HepG2 (cell line): ENCODE results near the gene TNXB. TPM values are rescaled to one million over a fixed set of nuclear protein-coding genes. Genes with fewer than 3 reads are reported as not detected.
A peak's percentile ranks its signal among the peaks of the same experiment; 100 is the strongest.

Source experiments
- ATAC-seq: fragments of 200-7000 bp; cut with Tn5 transposase; 3 replicates; pipeline ENCODE4 v1.9.1; 2020; ENCODE audit warnings: mild to moderate bottlenecking, moderate library complexity
- BruUV-seq: library from RNA; stranded (reverse); fragments of 400-500 nt; replicated peaks from 2 replicates; lab custom pipeline; 2021; lab: Mats Ljungman, UMichigan
- CTCF ChIA-PET: fragments of 300-600 bp; formaldehyde crosslinking; extraction: SDS; loops from one replicate; lab custom pipeline; 2021; ENCODE audit warnings: low total read pairs, inconsistent platforms, low intra/inter-chr PET ratio; lab: Yijun Ruan, JAX
- POLR2A ChIA-PET: fragments of 350-600 bp; sonication (Branson Sonifier 250); formaldehyde crosslinking; loops from one replicate; lab custom pipeline; 2020; ENCODE audit warnings: antibody characterized with exemption, inconsistent platforms; lab: Yijun Ruan, JAX
- DNase-seq: peaks from one replicate; pipeline ENCODE4 v3.0.0-alpha.2; 2015; ENCODE audit warnings: low spot score
- FAIRE-seq: peaks from 3 replicates; lab custom pipeline; 2011; peaks lifted over from hg19 to GRCh38; lab: Jason Lieb, UNC
- H2AFZ ChIP-seq: one replicate; pipeline ENCODE4 v1.6.1; 2011; ENCODE audit warnings: low read length, inconsistent platforms
- H3K27ac ChIP-seq: fragments of 300-600 bp; 3 replicates; pipeline ENCODE4 v1.8.0; 2011; ENCODE audit warnings: mixed run types, mild to moderate bottlenecking, mixed read lengths, low read length, inconsistent platforms; ENCODE audit not compliant: insufficient read depth; ENCODE audit errors: extremely low read length
- H3K27me3 ChIP-seq, 2 experiments: fragments of 200-600 bp in 1 of 2; 2 replicates in 1 of 2; 3 replicates in 1 of 2; pipeline versions ENCODE4 v1.6.0 to v1.8.0; 2011; ENCODE audit warnings: low read length in 2 of 2, mild to moderate bottlenecking in 2 of 2, moderate library complexity in 2 of 2, inconsistent platforms in 1 of 2; ENCODE audit not compliant: insufficient read depth in 2 of 2, control insufficient read depth in 1 of 2
- H3K36me3 ChIP-seq, 2 experiments: fragments of 200-600 bp in 1 of 2; replicated peaks in 1 of 2; 2 replicates in 1 of 2; 3 replicates in 1 of 2; pipeline versions ENCODE4 v1.5.1 to v1.8.0; 2011; ENCODE audit warnings: low read length in 2 of 2, inconsistent platforms in 1 of 2; ENCODE audit not compliant: insufficient read depth in 2 of 2, control insufficient read depth in 1 of 2
- H3K4me1 ChIP-seq: 2 replicates; pipeline ENCODE4 v1.5.1; 2012; ENCODE audit warnings: low read length, inconsistent platforms; ENCODE audit not compliant: insufficient read depth
- H3K4me2 ChIP-seq: 2 replicates; pipeline ENCODE4 v1.6.0; 2011; ENCODE audit warnings: low read depth, low read length, inconsistent platforms
- H3K4me3 ChIP-seq, 3 experiments: fragments of 200-600 bp in 1 of 3; sonication (generic), shearing (Covaris generic) in 1 of 3; replicated peaks in 1 of 3; 2 replicates each; pipeline ENCODE4 v1.5.1; 2011 to 2016; ENCODE audit warnings: low read length in 3 of 3, inconsistent platforms in 2 of 3, low read depth in 2 of 3, mild to moderate bottlenecking in 2 of 3, control low read depth in 1 of 3, mixed read lengths in 1 of 3; ENCODE audit not compliant: insufficient read depth in 1 of 3
- H3K79me2 ChIP-seq: one replicate; pipeline ENCODE4 v1.6.1; 2011; ENCODE audit warnings: low read length, inconsistent platforms; ENCODE audit not compliant: insufficient read depth
- H3K9ac ChIP-seq: 2 replicates; pipeline ENCODE4 v1.6.0; 2011; ENCODE audit warnings: mild to moderate bottlenecking, low read depth, low read length, inconsistent platforms; ENCODE audit not compliant: insufficient read depth
- H3K9me3 ChIP-seq: 2 replicates; pipeline ENCODE4 v1.5.1; 2012; ENCODE audit warnings: mild to moderate bottlenecking, low read length
- H4K20me1 ChIP-seq: 2 replicates; pipeline ENCODE4 v1.6.0; 2011; ENCODE audit warnings: inconsistent platforms, mild to moderate bottlenecking, low read length, moderate library complexity; ENCODE audit not compliant: insufficient read depth
- ATF1 ChIP-seq: IDR thresholded peaks from 2 replicates; pipeline ENCODE4 v1.6.1; 2016; ENCODE audit warnings: mild to moderate bottlenecking, control low read depth
- ATF7 ChIP-seq, 2 experiments: fragments of 450-650 bp in 1 of 2; sonication (generic) in 1 of 2; formaldehyde crosslinking in 1 of 2; IDR thresholded peaks; 2 replicates each; pipeline versions ENCODE4 v1.4.0 to v1.6.1; 2016 to 2020; ENCODE audit warnings: antibody characterized with exemption in 1 of 2, mild to moderate bottlenecking in 1 of 2, missing genetic modification reagents in 1 of 2
- CEBPB ChIP-seq: IDR thresholded peaks from 2 replicates; pipeline ENCODE4 v1.6.1; 2011; ENCODE audit warnings: low read depth, low read length, improper control_type of control experiment, borderline replicate concordance
- CEBPG ChIP-seq: IDR thresholded peaks from 2 replicates; pipeline ENCODE4 v1.6.1; 2016
- EP300 ChIP-seq, 3 experiments: sonication (generic) in 1 of 3; formaldehyde crosslinking in 1 of 3; IDR thresholded peaks; 2 replicates each; pipeline versions ENCODE4 v1.5.1 to v1.6.1; 2011 to 2020; ENCODE audit warnings: low read depth in 2 of 3, low read length in 2 of 3, borderline replicate concordance in 1 of 3, improper control_type of control experiment in 1 of 3, mild to moderate bottlenecking in 1 of 3, missing genetic modification reagents in 1 of 3, moderate library complexity in 1 of 3
- JUN ChIP-seq: sonication (generic); formaldehyde crosslinking; IDR thresholded peaks from 2 replicates; pipeline ENCODE4 v1.4.0; 2020; ENCODE audit warnings: mild to moderate bottlenecking, missing genetic modification reagents
- KAT7 ChIP-seq: IDR thresholded peaks from 2 replicates; pipeline ENCODE4 v1.6.1; 2018; ENCODE audit warnings: borderline replicate concordance, missing compliant biosample characterization
- MED1 ChIP-seq: sonication (generic); formaldehyde crosslinking; IDR thresholded peaks from 2 replicates; pipeline ENCODE4 v1.4.0; 2020; ENCODE audit warnings: missing genetic modification reagents
- NKX3-1 ChIP-seq: sonication (generic); formaldehyde crosslinking; IDR thresholded peaks from 2 replicates; pipeline ENCODE4 v1.5.0; 2020; ENCODE audit warnings: missing genetic modification reagents
- RELA ChIP-seq: sonication (generic); formaldehyde crosslinking; IDR thresholded peaks from 2 replicates; pipeline ENCODE4 v1.4.0; 2020; ENCODE audit warnings: missing genetic modification reagents
- TBX3 ChIP-seq: fragments of 450-650 bp; IDR thresholded peaks from 2 replicates; pipeline ENCODE4 v1.6.1; 2017; ENCODE audit warnings: antibody characterized with exemption, mild to moderate bottlenecking, inconsistent platforms, borderline replicate concordance
- TSC22D2 ChIP-seq: sonication (generic); formaldehyde crosslinking; IDR thresholded peaks from 2 replicates; pipeline ENCODE4 v1.5.1; 2020; ENCODE audit warnings: missing genetic modification reagents, mild to moderate bottlenecking, borderline replicate concordance
- ZBTB20 ChIP-seq: sonication (generic); formaldehyde crosslinking; IDR thresholded peaks from 2 replicates; pipeline ENCODE4 v1.8.1; 2023; ENCODE audit warnings: missing genetic modification reagents, low read depth, mild to moderate bottlenecking, borderline replicate concordance
- ZNF274 ChIP-seq: sonication (generic); formaldehyde crosslinking; IDR thresholded peaks from 2 replicates; pipeline ENCODE4 v1.5.1; 2020; ENCODE audit warnings: mild to moderate bottlenecking, missing genetic modification reagents
- ZNF552 ChIP-seq: sonication (generic); formaldehyde crosslinking; IDR thresholded peaks from 2 replicates; pipeline ENCODE4 v1.9.0; 2022; ENCODE audit warnings: missing genetic modification reagents, mild to moderate bottlenecking, borderline replicate concordance
- WGBS: methylation state at CpG from one replicate; pipeline ENCODE4 v1.1.6; 2017; ENCODE audit warnings: low lambda C conversion rate; 5-methylcytosine and 5-hydroxymethylcytosine counted together
- in situ Hi-C: cut with HindIII; loops from 2 replicates; pipeline ENCODE4 v1.10.0; 2017; ENCODE audit warnings: low pct_unique_long_range_greater_than_20kb; ENCODE audit not compliant: extremely low pct_ligation_motif_present
- intact Hi-C: fragments of 100-400 bp; cut with micrococcal nuclease; formaldehyde crosslinking; loops from one replicate; pipeline ENCODE4 v1.10.0; 2022; ENCODE audit not compliant: unreplicated experiment
- polyA plus RNA-seq, 8 experiments: library from polyadenylated mRNA; depleted of rRNA in 3 of 8; stranded (reverse) in 7 of 8; unstranded in 1 of 8; fragments of >200 nt; fragmentation: Illumina TruSeq in 4 of 8; extraction: Trizol in 4 of 8; gene quantifications; 2 replicates each; pipeline versions ENCODE4 v1.2.1 to v1.2.3, GENCODE V29; 2011 to 2016; ENCODE audit warnings: low read depth in 4 of 8, missing spikeins in 1 of 8, mixed read lengths in 1 of 8; ENCODE audit not compliant: insufficient read depth in 1 of 8
- total RNA-seq, 5 experiments: library from RNA; depleted of rRNA; stranded (reverse); fragments of >200 nt; fragmentation: Illumina TruSeq; extraction: Trizol; gene quantifications; 2 replicates each; pipeline ENCODE4 v1.2.3, GENCODE V29; 2016; ENCODE audit warnings: low read depth in 1 of 5
- TF ChIP-seq, protein P1 (sequence below): sonication (generic); formaldehyde crosslinking; IDR thresholded peaks from 2 replicates; pipeline ENCODE4 v1.5.0; 2020; ENCODE audit warnings: missing genetic modification reagents
- TF ChIP-seq, protein P2 (sequence below): sonication (generic); formaldehyde crosslinking; IDR thresholded peaks from 2 replicates; pipeline ENCODE4 v1.9.0; 2021; ENCODE audit warnings: missing genetic modification reagents, borderline replicate concordance
- TF ChIP-seq, protein P3 (sequence below): IDR thresholded peaks from 2 replicates; pipeline ENCODE4 v1.6.1; 2012; ENCODE audit warnings: low read length, improper control_type of control experiment
- TF ChIP-seq, protein P4 (sequence below), 2 experiments: fragments of 450-650 bp in 1 of 2; sonication (generic) in 1 of 2; formaldehyde crosslinking; IDR thresholded peaks; 2 replicates each; pipeline versions ENCODE4 v1.5.0 to v1.8.0; 2020 to 2022; ENCODE audit warnings: mild to moderate bottlenecking in 1 of 2, missing genetic modification reagents in 1 of 2

Gene TNXB
- total and polyA plus RNA-seq, 2 of the 13 experiments (the other 11 are each of a cell fraction or from before 2014, with no cell fraction given), result 1.6 to 2.7 TPM

DNA sequence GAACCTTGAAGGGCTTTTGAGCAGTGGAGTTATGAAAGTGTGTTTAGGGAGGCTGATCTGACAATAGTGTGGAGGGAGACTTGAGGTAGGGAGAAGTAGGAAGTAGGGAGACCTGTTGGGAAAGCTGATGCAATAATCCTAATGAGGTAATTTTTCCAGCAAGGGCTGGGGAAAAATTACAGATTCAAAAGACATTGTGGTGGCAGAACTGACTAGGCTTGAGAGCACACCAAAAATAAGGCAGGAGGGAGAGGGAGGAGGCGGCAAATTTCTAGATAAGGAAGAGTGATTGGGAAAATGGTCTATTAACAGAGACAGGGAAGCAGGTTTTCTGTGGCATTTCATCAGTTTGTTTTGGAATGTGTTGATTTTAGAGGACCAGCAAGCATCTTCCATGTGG lies 37.1 kb upstream of the TNXB start:
- intact Hi-C loops (no loop called here), in situ Hi-C loops (no loop called here)
- ChIA-PET CTCF (no interaction called here), POLR2A (interaction anchor here (1.2 to 1.4 kb wide), 2 partner anchors 18 to 30 kb away, joined by 3 to 4 read pairs; partner anchors contain the start of gene ATF6B)
- Histone ChIP-seq H3K9me3 (no peaks in the 10 kb centered on the region), H3K79me2 (no peaks in the 10 kb centered on the region), H3K4me2 (no peak overlapping the region), H3K36me3 (no peaks in the 10 kb centered on the region), H3K4me3 (no peak overlapping the region), H3K27ac (no peak overlapping the region), H4K20me1 (no peaks in the 10 kb centered on the region), H3K9ac (no peak overlapping the region), H2AFZ (peak overlapping the region; percentile 29), H3K4me1 (peaks cover 20% of the 10 kb centered on the region), H3K27me3 (peaks cover 0 to 5% of the 10 kb centered on the region in 2 experiments; a peak in 1 of 5 replicates)
- DNase-seq (no peak), FAIRE-seq (no peak), ATAC-seq (no peak)
- BruUV-seq, result no TSS peak
- WGBS, result 70% methylated on average over 1 of the region's 1 CpG
- TF ChIP-seq, protein P1, sequence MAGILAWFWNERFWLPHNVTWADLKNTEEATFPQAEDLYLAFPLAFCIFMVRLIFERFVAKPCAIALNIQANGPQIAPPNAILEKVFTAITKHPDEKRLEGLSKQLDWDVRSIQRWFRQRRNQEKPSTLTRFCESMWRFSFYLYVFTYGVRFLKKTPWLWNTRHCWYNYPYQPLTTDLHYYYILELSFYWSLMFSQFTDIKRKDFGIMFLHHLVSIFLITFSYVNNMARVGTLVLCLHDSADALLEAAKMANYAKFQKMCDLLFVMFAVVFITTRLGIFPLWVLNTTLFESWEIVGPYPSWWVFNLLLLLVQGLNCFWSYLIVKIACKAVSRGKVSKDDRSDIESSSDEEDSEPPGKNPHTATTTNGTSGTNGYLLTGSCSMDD (CRISPR knock-in tag), result no peak
- TF ChIP-seq TBX3, result no peak
- TF ChIP-seq, protein P2, sequence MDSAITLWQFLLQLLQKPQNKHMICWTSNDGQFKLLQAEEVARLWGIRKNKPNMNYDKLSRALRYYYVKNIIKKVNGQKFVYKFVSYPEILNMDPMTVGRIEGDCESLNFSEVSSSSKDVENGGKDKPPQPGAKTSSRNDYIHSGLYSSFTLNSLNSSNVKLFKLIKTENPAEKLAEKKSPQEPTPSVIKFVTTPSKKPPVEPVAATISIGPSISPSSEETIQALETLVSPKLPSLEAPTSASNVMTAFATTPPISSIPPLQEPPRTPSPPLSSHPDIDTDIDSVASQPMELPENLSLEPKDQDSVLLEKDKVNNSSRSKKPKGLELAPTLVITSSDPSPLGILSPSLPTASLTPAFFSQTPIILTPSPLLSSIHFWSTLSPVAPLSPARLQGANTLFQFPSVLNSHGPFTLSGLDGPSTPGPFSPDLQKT, result no peak
- TF ChIP-seq KAT7 (CRISPR knock-in tag), result no peak
- no peak for TF ChIP-seq ZNF552
- no peak for TF ChIP-seq ATF1 (CRISPR knock-in tag)
- TF ChIP-seq NKX3-1 (CRISPR knock-in tag), result no peak
- no peak for TF ChIP-seq MED1 (CRISPR knock-in tag)
- no peak for TF ChIP-seq EP300 (IDR thresholded peaks at IDR 0.05; ENCODE audit: low read depth in 2 of 2, low read length in 2 of 2)
- no peak for TF ChIP-seq EP300 (CRISPR knock-in tag; IDR thresholded peaks at IDR 0.05; ENCODE audit: borderline replicate concordance)
- TF ChIP-seq RELA (CRISPR knock-in tag), result no peak
- TF ChIP-seq CEBPG, result peak; percentile 52; the same call in 1 of the 2 replicates
- TF ChIP-seq, protein P3, sequence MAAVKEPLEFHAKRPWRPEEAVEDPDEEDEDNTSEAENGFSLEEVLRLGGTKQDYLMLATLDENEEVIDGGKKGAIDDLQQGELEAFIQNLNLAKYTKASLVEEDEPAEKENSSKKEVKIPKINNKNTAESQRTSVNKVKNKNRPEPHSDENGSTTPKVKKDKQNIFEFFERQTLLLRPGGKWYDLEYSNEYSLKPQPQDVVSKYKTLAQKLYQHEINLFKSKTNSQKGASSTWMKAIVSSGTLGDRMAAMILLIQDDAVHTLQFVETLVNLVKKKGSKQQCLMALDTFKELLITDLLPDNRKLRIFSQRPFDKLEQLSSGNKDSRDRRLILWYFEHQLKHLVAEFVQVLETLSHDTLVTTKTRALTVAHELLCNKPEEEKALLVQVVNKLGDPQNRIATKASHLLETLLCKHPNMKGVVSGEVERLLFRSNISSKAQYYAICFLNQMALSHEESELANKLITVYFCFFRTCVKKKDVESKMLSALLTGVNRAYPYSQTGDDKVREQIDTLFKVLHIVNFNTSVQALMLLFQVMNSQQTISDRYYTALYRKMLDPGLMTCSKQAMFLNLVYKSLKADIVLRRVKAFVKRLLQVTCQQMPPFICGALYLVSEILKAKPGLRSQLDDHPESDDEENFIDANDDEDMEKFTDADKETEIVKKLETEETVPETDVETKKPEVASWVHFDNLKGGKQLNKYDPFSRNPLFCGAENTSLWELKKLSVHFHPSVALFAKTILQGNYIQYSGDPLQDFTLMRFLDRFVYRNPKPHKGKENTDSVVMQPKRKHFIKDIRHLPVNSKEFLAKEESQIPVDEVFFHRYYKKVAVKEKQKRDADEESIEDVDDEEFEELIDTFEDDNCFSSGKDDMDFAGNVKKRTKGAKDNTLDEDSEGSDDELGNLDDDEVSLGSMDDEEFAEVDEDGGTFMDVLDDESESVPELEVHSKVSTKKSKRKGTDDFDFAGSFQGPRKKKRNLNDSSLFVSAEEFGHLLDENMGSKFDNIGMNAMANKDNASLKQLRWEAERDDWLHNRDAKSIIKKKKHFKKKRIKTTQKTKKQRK, result no peak
- no peak for TF ChIP-seq JUN (CRISPR knock-in tag)
- peak; percentile 52; the same call in 1 of the 2 replicates for TF ChIP-seq CEBPB
- TF ChIP-seq, protein P4, sequence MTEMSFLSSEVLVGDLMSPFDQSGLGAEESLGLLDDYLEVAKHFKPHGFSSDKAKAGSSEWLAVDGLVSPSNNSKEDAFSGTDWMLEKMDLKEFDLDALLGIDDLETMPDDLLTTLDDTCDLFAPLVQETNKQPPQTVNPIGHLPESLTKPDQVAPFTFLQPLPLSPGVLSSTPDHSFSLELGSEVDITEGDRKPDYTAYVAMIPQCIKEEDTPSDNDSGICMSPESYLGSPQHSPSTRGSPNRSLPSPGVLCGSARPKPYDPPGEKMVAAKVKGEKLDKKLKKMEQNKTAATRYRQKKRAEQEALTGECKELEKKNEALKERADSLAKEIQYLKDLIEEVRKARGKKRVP (CRISPR knock-in tag; IDR thresholded peaks at IDR 0.05), result peak in 1 of 2 experiments; percentile 92; a peak in 2 of 4 replicates
- TF ChIP-seq ZNF274 (CRISPR knock-in tag), result no peak
- peak; percentile 43; the same call in 1 of the 2 replicates for TF ChIP-seq ATF7 (IDR thresholded peaks at IDR 0.05)
- no peak for TF ChIP-seq ATF7 (CRISPR knock-in tag; IDR thresholded peaks at IDR 0.05)
- no peak for TF ChIP-seq TSC22D2 (CRISPR knock-in tag)
- no peak for TF ChIP-seq ZBTB20
